ENCODE results near the gene SFSWAP. TPM values are rescaled to one million over a fixed set of nuclear protein-coding genes. Genes with fewer than 3 reads are reported as not detected.

Gene SFSWAP
- total RNA-seq, 1 experiment from 2014 or later, result 23.7 TPM

DNA sequence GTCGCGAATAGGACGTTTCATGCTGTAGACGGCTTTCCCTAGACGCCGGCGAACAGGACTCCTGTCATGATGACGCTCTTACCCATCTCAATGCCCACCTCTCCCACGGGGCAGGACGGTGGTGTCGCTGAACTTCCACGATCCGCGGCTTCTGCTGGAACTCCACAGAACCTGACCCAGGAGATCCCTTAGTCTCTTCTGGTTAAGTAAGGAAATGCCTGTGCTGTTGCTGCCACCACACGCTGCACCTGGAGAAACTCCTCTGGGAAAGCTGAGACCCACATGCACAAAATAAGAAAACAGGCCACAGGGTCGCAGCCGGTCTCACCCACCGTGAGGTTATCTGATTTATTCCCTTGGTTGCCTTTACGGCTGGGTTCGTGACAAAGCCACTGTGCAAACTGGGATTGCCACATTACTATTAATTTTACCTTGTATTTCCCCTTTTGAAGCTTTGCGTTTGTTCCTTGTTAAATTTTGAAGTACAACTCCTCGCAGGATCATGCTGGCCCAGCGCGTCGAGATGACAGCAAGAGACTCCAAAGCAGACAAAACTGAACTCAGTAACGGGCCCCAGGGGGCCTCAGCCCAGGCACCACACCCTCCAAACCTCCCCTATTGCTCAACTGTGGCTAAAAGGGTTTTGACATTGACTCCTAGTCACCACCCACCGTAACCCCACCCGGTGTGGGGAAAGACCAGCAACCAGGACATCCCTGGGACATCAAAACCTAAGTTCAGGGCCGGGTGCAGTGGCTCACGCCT is 108.1 kb downstream of the SFSWAP start:
- in situ Hi-C loops (cut with HindIII; ENCODE audit: low sequenced_read_pairs), result no loop called here
- DNase-seq (ENCODE audit: low spot score), result no peak

DNA sequence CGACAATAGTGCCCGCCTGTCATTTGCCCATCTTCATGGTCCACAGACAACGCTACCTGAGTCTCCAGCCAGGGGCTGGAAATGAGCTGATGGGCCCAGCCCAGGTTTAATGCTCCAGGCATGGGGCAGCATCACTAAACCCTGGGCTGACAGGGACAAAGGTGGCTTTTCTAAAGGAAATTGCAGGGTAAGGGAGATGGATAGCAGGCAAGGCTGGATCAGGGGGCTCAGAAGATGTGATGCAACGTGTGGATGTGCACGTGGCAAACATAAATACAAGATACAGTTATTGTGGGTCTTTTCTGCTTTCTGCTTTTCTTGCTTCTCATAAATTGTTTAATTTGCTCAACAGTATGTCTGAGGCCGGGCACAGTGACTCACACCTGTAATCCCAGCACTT is 113.6 kb downstream of the SFSWAP start:
- DNase-seq (ENCODE audit: low spot score), result no peak
- in situ Hi-C loops (cut with HindIII; ENCODE audit: low sequenced_read_pairs), result no loop called here

DNA sequence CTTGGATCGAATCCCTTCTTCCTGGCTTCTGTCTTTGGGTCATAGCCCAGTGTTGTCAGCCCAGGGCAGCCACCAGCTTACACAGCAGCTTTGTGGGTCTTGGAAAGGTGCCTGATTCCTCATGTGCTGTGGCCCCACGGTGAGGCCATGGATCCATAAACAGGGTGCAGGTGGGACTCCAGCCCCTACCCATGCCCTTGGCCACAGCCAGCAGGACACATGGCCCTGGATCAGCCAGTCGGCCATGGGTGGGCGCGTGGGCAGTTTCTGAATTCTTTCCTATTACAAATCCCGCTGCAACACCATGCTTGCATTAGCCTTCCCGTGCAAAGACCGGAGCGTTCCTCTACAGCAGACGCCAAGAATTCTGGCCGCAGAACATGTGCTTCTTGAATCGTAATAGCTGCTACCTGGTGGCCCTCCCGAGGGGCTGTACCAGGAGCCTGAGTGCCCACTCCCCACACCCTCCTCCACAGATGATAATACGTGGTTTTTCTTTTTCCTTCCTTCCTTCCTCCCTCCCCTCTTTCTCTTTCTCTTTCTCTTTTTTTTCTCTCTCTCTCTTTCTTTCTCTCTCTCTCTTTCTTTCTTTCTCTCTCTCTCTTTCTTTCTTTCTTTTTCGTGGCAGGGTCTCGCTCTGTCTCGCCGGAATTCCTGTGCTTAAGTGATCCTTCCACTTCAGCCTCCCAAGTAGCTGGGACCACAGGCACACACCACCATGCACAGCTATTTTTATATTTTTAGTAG is 114.4 kb downstream of the SFSWAP start:
- peak; percentile 16 for DNase-seq (ENCODE audit: low spot score)
- in situ Hi-C loops (cut with HindIII; ENCODE audit: low sequenced_read_pairs), result no loop called here

- in situ Hi-C loops (cut with HindIII; ENCODE audit: low sequenced_read_pairs), result no loop called here
- DNase-seq (ENCODE audit: low spot score), result no peak
These were observed 115.4 kb downstream of the SFSWAP start for GRCh38 chr12:131826097-131826928.

DNA sequence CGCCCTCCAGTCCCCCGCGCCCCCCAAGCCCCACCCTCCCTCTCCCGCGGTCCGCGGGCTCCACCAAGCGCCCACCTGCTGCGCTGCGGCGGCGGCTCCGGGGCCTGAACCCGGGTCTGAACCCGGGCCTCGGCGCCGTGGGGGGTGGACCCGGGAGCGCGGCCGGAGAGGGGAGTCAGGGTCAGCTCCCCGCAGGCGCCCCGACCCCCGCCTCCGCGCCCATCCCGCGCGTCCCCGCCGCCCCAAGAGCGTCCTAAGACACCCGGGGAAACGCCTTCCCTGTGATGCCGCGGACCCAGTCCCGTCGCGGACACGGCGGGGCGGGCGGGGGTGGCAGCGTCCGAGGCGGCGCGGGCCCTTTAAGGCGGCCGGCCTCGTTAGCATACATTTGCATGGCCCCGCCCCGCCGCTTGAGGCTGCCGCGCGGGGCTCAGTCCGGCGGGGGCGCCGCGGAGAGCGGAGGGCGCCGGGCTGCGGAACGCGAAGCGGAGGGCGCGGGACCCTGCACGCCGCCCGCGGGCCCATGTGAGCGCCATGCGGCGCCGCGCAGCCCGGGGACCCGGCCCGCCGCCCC is 117.2 kb downstream of the SFSWAP start, which contains the start of gene MMP17:
MMP17 (plus strand) TSS at position 433 of the 574 bp plus-strand sequence; CDS start at position 535, 102 bp downstream.
- no peak for DNase-seq (ENCODE audit: low spot score)
- in situ Hi-C loops (cut with HindIII; ENCODE audit: low sequenced_read_pairs), result no loop called here

DNA sequence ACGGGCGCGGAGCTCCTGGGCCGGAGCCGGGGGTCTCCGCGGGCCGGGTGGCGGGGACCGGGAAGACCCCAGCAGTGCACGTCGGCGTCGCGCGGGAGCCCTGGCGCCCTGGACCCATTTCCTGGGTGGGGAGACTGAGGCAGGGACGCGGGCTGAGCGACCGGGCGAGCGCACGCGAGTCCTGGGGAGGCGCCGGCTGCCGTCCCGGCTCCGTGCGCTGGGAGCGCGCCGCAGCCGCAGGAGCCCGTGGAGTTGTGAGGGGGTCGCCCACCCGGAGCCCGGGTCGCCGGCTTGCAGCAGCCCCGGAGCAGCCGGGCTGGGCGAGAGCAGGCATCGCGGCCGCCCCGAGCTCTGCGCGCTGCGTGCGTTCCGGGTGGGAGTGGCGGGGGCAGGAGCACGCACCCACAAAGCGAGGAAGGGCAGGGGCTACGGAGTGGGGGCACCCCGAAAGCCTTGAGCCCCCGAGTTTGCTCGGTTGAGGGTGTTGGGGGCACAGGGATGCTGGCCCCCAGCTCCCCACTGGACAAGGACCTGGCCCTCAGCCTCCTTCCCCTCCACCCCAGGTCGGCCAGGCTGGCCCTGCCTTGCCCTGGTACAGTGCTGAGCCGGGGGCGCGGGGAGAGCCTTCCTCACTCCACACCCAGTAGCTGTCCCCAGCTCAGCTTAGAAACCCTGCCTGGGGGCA is 117.9 kb downstream of the SFSWAP start:
- in situ Hi-C loops (cut with HindIII; ENCODE audit: low sequenced_read_pairs), result no loop called here
- no peak for DNase-seq (ENCODE audit: low spot score)

DNA sequence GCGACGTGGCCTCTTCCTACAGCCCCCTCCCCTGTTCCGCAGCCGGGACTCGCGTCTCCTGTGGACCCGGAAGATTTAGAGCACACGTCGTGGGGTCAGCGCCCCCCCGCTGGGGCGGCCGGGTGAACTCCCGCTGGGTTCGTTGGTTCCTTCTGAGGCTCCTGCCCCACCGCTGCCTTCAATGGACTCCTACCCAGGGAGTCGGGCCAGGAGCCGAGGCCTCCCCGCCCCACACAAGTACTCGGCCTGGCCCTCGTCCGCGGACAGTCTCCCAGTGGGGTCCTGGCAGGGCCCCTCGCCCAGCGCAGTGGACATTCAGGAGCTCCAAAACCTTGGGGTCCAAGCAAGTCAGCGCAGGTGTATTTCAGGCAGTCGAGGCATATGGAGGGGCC is 118.5 kb downstream of the SFSWAP start:
- in situ Hi-C loops (cut with HindIII; ENCODE audit: low sequenced_read_pairs), result no loop called here

DNA sequence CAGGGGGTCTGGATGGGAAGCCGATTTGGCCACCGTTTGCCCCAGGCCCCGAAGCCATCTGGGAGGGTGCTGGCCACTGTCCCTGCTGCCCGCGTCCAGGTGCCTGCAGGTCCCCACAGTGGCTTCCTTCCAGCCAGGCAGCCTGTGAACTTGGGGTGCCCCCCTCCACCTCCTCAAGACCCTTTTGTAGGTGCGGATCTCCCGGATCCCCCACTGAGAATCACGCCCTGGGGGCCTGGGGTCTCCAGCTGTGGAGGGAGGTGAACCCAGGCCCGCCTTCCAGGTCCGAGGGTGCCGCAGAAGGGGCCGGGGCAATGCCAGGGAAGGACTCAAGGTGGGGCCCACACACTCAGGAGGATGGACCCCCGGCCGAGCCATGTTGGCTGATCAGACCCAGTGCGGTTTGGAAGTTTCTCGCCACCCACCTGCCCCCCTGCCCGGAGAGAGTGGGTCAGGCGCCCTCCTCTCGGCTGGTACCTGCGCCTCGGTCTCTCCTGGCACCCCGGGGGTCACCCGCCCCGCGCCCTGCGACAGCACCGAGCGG is 119.0 kb downstream of the SFSWAP start:
- DNase-seq (ENCODE audit: low spot score), result no peak
- in situ Hi-C loops (cut with HindIII; ENCODE audit: low sequenced_read_pairs), result no loop called here

More for the DNA sequence above, 118.5 kb downstream of the SFSWAP start:
- no peak for DNase-seq (ENCODE audit: low spot score)

DNA sequence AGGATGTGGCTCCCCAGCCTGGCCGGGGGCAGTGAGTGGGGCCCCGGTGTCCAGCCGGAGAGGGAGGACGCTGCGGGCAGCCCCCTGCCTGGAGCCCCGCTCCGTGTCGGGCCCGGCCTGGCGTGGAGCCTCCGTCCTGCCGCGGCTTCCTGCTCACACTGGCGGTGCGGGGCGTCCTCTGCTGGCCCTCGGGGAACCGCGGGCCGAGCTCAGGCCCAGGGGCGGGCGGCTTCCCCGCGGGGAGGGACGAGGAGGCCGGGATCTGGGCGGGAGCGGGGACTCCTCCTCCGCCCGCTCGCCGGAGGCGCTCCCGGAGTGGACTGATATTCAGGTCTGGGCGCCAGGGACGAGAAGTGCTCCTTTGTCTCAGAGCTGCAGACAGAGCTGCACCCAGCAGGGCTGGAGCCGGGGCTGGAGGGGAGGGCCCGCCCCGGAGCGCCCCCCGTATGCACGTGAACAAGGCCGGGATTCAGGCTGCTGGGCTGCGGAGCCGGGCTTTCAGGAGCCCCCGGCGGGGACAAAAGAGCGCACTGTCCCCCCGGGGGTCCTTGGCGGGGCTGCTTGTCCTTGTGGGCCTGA is 119.5 kb downstream of the SFSWAP start:
- DNase-seq (ENCODE audit: low spot score), result peak; percentile 30
- in situ Hi-C loops (cut with HindIII; ENCODE audit: low sequenced_read_pairs), result no loop called here

DNA sequence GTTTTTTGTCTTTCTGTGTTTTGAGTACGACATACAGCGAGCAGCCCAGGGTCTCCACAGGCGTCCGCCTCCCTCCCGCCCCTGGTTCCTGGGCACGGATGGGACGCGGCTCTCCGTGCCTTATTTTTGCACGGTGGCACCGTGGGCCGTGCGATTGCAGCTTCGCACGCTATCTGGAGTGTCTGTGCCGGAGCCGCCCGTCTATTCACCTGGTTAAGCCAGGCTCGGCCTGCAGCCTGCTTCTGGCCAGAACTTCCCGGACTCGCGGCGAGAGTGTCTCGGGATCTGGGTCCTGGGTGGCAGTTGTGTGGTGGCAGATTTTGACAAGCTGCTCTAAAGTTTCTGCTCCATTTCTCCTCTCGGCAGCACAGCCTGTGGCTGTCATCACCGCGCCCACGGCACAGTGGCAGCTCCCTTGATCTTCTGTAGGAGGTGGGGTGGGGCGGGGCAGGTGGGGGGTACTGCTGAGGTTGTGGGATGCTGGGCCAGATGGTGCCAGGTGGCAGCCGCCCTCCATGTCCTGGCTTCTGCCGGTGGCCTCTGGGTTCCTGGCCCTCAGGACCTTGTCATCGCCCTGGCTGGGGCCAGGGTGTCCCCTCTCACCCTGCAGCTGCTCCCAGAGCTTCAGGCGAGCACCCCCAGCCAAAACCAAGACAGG is 120.2 kb downstream of the SFSWAP start:
- in situ Hi-C loops (cut with HindIII; ENCODE audit: low sequenced_read_pairs), result no loop called here
- no peak for DNase-seq (ENCODE audit: low spot score)

DNA sequence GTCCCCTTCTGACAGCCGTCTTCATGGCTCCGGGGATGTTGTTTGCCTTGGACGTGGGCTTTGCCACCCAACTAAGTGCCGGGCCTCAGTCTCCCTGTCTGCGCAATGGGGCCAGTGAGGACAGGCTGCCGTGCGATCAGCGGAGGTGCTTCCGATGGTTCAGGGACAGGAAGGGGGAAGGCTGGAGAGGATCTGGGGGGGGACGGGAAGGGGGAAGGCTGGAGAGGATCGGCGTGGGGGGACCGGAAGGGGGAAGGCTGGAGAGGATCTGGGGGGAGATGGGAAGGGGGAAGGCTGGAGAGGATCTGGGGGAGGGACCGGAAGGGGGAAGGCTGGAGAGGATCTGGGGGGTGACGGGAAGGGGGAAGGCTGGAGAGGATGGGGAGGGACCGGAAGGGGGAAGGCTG is 120.7 kb downstream of the SFSWAP start:
- in situ Hi-C loops (cut with HindIII; ENCODE audit: low sequenced_read_pairs), result no loop called here
- DNase-seq (ENCODE audit: low spot score), result no peak

DNA sequence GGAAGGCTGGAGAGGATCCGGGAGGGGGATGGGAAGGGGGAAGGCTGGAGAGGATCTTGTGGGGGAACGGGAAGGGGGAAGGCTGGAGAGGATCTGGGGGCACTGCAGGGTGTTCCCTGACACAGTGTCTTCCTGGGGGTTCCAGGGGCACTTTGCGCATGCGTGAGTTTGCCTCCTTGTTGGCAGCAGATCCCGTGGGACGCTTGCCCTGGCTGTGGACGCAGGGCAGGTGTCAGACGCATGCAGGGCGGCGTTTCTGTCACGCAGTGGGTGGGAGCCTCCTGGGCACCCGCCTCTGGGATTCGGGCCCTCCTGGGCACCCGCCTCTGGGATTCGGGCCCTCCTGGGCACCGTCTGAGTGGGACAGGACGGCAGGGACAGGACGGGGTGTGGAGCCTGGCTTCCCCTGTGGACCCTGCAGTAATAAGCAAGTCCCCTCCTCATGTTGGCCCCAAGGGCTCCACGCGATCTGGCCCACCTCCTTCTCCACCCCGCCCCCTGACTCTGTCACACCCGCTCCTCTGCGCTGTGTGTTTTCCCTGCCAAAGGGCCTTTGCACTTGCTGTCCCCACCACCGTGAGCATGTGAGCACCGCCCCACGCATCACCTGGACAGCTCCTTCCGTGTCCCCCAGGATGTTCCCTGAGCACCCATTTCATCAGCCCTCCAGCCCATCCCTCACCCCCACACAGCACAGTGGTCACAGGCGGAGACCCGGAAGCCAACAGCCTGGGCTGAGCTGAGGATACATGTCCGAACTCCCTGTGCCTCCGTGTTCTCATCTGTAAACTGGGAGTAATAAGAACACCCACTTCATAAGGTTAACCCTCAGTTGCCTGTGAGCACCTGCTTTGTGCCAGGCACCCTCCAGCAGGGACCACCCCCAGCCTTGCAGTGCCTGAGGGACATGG is 121.7 kb downstream of the SFSWAP start:
- in situ Hi-C loops (cut with HindIII; ENCODE audit: low sequenced_read_pairs), result no loop called here
- peak; percentile 18 for DNase-seq (ENCODE audit: low spot score)

DNA sequence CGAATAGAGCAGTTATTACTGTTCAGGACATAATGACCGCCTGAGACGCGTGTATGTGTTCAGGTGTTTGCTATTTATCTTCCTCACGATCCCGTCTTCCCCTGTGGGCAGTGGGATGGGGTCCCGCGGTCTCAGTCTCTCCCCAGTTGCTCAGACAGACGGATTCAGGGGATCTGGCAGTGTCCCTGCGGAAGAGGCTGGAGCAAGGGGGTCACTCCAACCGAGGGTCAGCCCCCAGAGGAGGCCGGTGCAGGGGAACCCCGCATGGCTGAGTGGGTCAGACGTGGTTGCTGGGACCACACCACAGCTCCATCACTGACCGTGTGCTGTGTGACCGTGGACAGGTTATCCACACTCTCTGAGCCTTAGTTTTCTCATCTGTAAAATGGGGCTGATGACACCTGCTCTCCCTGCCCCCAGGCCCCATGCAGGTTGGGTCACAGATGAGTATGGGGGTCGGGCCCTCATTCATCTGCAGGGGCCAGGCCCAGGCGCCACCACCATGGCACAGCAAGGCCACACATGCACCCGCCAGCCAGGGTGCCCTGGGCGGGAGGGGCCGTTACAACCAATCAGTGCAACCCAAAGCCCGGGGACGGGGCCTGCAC is 122.5 kb downstream of the SFSWAP start:
- DNase-seq (ENCODE audit: low spot score), result no peak
- in situ Hi-C loops (cut with HindIII; ENCODE audit: low sequenced_read_pairs), result no loop called here

- no peak for DNase-seq (ENCODE audit: low spot score)
- in situ Hi-C loops (cut with HindIII; ENCODE audit: low sequenced_read_pairs), result no loop called here
These were observed 123.2 kb downstream of the SFSWAP start for GRCh38 chr12:131833896-131834641.

- in situ Hi-C loops (cut with HindIII; ENCODE audit: low sequenced_read_pairs), result no loop called here
- no peak for DNase-seq (ENCODE audit: low spot score)
These were observed 124.1 kb downstream of the SFSWAP start for GRCh38 chr12:131834798-131835615.

Data from G401 (cell line).